ENCODE data around the gene DRD1.

The DRD1 gene

DNA sequence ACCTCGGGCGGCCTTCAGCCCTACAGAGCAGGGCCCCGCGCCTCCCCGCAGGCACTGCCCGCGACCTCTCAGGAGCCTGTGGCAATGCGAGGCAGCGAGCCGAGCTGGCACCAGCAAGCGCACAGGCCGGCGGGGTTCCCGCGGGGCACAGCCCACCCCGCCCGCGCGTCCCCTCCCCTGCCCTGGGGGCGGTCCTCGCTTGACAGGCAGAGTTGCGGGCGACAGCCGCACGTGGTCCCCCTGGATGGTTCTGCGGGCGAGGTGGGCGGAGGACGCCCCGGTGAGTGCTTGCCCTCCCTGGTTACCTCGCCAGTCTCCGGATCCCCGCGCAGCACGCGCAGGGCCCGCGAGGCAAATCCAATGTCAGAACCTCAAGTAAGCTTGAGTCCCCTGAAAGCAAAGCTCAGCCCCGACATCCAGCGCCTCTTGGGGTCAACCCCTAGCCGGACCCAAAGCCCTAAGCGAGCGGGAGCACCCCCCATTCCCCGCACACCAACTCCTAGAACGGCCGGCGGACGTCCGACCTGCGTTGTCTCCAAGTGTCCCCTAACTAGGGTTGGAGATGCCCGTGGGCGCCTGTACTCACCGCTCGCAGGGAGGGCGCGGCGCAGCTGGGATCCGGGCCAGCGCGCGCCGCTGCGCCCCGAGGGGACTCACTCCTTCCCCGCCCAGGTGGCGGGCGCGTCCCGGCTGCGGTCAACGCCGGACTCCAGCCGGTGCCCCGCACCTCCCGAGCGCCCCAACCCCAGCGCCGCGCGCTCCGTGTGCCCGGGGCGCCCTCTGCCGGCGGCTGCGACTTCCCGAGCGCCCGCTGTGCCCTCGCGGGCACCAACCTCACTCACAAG lies at the start of gene DRD1:
DRD1 (minus strand) TSS at position 123 of the 845 bp plus-strand sequence. CDS start 1,083 bp downstream, outside the sequence.
- no peak for DNase-seq (ENCODE audit: low read depth)
- H3K4me3 ChIP-seq (ENCODE audit: low read depth, low read length): no peak within 1 kb of the TSS

DNA sequence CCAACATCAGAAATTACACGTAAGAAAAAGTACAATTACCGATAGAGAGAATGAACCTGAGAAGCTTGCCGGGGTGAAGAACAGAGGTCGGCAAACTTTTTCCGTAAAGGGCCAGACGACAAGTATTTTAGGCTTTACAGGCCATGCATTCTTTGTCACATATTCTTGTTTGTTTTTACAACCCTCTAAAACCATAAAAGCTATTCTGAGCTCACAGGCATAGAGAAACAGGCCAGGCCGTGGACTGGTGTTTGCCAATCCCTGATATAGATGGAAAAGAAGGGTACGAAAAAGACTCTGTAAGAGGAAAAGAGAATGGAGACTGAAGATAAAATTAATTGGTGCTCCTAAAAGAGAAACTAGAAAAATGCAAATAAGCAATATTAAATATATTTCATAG lies 49.7 kb upstream of the DRD1 start:
- no peak for DNase-seq (ENCODE audit: low read depth)

DNA sequence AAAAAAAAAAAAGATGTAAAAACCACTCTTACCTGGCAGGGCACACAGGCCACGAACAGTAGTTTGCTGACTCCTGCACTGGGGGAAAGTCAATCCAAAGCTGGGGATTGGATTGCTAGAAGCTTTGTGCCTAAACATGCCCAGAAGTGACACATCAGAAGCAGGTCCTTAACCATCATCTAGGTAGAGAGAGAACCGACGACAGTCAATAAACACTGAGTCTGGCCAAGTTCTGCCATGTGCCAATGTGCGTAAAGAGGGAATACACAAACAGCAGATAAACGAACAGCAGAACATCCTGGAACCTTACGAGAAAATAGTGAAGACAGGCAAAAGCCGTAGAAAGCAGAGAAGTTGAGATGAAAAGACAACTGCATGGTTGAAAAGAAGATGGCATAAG lies 49.3 kb upstream of the DRD1 start:
- no peak overlapping the region for H3K4me3 ChIP-seq (ENCODE audit: low read depth, low read length)
- DNase-seq (ENCODE audit: low read depth): no peak

More for the DNA sequence above, 49.7 kb upstream of the DRD1 start:
- no peak overlapping the region for H3K4me3 ChIP-seq (ENCODE audit: low read depth, low read length)

DNA sequence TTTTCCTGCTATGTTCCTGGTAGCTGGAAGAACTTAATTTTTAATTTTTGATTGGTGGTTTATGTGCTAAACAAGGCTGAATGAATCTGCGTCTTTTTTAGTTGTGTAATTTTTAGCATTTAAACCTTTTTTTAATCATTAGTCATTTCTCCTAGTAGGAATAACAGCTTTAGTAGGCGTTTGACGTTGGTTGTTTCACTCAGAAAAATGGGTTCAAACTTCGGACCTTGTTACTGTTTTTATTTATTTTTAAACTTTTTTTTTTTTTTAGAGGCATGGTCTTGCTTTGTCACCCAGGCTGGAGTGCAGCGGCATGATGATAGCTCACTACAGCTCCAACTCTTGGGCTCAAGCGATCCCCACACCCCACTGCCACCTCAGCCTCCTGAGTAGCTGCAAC lies 47.2 kb upstream of the DRD1 start:
- H3K4me3 ChIP-seq (ENCODE audit: low read depth, low read length): no peak overlapping the region
- no peak for DNase-seq (ENCODE audit: low read depth)

DNA sequence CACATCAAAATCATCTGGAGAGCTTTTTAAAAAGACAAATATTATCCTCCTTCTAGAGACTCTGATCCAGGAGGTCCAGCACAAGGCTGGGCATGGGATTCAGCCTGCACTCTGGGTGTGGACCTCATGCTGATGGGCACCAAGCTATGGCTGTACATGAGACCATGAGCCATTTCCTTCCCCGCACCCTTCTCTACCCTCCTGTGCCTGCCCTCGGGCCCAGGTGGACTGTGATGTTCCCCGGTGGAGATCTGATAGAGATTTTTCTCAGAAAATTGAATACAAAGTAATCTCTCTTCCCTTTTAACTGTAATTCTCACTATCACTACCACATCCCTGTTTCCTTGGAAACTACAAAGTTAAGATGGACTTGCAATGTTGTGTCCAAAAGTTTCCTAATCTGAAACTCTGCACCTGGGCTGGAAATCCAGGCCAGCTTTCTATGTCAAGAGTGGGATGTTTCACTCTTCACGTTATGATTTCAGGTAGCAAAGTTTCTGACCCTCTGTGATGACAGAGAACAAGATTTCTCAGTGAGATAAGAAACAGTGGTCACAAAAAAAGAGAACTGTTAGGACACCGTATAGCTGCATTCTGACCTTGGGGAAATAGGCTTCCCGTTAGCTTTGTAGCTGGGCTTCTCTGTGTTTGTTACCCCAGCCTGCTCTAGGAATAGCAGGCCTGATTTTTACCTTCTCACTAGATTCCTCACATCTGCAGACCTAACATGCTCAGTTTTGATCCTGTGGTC lies 45.9 kb upstream of the DRD1 start:
- no peak for DNase-seq (ENCODE audit: low read depth)
- H3K4me3 ChIP-seq (ENCODE audit: low read depth, low read length): no peak overlapping the region

DNA sequence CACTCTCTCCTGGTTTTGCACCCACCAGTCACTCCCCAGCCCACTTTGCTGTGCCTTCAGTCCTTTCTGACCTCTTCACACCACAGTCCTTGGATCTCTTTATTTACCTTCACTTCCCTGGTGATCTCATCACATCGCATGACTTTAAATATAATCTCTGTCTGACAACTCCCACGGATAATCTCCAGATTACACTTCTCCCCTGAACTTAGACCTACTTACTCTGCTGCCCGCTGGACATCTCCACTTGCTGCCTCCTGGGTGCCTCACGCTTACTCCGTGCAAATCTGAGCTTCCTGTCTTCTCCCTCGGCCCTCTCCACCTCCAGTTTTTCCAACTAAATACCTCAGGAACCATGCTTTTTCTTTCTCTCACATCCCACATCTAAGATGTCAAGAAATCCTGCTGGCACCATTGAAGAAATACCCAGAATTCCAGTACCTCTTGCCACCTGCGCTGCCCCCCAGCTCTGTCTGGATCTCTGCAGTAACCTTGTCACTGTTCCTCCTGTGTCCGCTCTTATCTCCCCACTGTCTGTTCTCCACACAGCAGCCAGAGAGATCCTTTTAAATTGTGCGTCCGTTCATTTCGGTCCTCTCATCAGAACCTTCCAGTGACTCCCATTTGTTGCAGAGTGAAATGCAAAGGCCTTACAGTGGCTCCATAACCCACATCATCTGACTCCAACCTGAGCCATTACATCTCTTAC lies 43.7 kb upstream of the DRD1 start:
- H3K4me3 ChIP-seq (ENCODE audit: low read depth, low read length): no peak overlapping the region
- DNase-seq (ENCODE audit: low read depth): no peak

DNA sequence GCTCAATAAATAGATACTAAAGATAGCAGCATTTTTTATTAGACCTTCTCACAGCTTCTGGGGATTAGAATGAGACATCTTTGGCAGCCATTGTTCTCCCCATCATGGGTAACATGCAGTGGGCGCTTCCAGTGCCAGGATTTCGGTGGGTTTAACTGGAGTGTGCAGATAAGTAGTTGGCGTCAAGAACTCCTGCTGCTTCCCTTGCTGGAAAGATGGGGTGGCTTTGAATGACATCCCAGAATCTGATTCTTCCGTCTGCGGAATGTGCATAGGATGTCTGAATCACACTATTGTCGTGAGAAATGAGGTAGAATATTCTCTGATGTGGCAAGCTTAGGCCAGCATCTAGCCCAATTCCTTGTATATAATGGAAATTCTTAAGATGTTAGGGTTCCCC lies 41.6 kb upstream of the DRD1 start:
- no peak for DNase-seq (ENCODE audit: low read depth)
- no peak overlapping the region for H3K4me3 ChIP-seq (ENCODE audit: low read depth, low read length)

DNA sequence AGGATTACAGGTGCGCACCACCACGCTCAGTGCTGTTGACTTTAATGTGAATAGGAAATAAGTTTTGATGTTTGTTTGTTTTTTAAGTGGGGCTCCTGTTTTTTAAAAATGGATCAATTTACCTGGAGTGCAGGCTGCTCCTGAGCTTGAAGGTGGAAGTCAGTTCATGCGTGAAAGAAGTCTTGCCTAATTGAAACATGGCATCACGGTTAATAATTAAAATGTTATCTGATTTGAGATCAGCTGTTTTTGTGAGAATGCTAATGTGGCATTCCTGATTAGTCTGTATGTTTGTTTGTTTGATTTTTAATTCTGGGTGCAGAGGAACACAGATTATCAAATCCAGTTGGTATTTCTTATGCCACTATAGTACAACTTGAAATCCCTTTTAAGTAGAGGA lies 40.8 kb upstream of the DRD1 start:
- DNase-seq (ENCODE audit: low read depth): no peak

DNA sequence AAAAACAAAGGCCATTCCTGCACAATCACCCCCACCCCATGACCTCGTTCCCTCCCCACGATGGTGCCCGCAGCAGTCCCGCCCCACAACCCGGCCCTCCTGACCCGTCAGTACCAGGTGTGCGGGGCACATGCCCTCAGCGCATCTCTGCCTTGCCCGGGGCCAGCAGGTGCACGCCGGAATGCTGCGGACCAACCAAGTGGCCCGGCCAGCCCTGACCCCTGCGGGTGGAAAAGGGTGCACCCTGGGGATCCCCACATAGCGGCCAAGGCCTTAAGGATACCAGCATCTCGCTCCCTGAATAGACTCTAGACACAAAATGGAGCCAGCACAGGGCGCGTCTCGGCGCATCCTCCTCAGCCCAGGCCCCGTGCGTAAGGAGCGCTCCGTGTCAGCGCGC lies 40.3 kb upstream of the DRD1 start:
- no peak overlapping the region for H3K4me3 ChIP-seq (ENCODE audit: low read depth, low read length)
- DNase-seq (ENCODE audit: low read depth): no peak

More for the DNA sequence above, 40.8 kb upstream of the DRD1 start:
- H3K4me3 ChIP-seq (ENCODE audit: low read depth, low read length): no peak overlapping the region

DNA sequence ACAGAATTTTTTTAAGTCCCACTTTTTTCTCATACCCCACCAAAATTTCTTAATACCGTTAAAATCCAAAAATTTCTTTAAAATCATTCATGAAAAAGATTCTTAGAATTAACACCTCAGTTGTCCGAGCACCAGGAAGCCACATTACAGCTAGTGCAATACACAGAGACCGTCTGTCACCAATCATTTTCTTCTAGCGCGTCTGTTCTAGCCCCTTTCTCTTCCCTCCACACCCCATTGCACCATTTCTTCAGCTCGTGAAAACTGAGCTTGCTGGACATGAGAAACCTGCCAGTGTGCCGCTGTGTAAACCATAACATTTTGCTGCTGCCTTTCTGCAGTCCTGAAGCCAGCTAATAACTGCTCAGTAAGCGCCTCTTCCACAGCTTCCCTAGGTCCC lies 39.4 kb upstream of the DRD1 start:
- no peak for DNase-seq (ENCODE audit: low read depth)
- no peak overlapping the region for H3K4me3 ChIP-seq (ENCODE audit: low read depth, low read length)

DNA sequence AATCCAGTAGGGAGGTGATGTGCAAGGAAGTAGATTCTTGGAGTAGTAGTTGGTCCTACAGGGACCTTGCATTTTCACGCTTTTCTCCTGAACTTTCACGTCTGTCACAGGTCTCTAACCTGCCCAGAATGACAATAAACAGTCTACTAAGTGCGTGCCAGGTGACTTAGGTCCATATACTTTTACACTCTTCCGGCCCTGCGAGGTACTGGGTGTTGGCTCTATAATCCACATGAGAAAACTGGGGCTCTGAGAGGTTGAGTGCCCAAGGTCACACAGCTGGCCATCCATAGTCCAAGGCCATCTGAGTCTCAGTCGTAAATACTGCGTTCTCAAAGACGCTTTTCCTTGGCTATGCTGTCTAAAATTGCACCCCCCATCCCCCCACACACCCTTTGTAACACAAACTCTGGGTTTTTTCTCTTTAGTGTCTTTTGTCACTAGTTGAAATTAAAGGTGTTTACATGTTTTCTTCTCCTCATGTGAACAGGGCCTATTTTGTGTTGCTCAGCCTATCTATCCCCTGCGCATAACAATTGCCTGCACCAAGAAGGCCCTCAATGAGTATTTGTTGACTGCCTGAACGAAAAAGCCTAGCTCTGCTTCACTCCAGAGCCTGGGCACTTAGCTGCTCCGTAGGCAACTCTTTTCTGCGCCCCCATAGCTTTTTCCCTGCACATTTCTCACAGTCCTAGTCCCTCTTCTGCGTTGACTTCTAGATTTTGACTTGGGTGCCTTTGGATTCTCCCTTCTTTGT lies 35.3 kb upstream of the DRD1 start:
- DNase-seq (ENCODE audit: low read depth): no peak
- peak overlapping the region; percentile 83 for H3K4me3 ChIP-seq (ENCODE audit: low read depth, low read length)

DNA sequence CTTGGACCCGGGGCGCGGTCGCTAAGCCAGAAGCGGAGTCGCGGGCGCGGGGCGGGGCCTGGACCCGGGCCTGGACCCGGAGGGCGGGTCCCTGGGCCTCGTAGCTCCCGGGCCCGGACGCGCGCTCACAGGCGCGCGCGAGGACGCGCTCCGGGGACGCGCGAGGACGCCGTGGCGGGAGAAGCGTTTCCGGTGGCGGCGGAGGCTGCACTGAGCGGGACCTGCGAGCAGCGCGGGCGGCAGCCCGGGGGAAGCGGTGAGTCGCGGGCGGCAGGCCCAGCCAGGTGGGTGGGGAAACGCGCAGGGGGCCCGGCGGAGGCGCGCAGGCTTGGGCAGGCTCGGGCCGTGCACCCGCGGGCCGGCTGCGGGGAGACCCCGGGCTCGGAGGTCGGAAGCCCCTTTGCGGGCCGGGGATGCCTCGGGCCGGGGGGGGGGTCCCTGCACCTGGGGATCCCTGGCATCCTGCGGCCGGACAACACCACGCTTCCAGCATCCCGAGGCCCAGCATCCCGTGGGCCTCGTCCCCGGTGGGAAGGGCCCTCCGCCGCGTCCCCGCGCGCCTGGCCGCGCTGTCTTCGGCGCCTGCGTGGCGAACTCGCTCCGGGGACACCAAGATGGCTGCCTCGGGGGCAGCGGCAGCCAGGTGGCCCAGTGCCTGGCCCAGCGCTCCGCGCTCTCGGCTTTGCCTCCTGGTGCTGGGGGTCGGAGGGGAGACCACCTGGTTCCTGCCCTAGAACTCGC lies 34.6 kb upstream of the DRD1 start, which contains the start of gene SFXN1:
SFXN1 (plus strand) TSS at position 177 of the 741 bp plus-strand sequence. CDS start 13,544 bp downstream, outside the sequence.
- peak; percentile 26 for DNase-seq (ENCODE audit: low read depth)

DNA sequence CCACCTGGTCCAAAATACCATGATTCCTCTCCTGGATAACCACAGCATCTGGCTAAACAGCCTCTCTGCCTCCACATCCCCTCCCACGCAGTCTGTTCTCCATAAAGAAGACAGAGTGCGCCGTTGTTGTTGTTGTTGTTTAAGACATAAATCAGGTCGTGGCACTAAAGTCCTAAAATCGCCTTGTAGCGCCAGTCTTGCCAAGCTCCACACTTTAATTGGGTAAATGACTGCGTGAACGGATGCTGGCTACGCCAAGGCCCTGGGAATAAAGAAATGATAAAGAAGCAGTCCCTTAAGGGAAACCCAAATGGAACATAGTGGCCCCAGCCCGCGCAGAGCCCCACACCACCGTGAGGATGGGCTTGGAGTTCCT lies 34.0 kb upstream of the DRD1 start:
- H3K4me3 ChIP-seq (ENCODE audit: low read depth, low read length): peak overlapping the region; percentile 83
- no peak for DNase-seq (ENCODE audit: low read depth)

More for the DNA sequence above, 34.6 kb upstream of the DRD1 start, which contains the start of gene SFXN1:
- H3K4me3 ChIP-seq (ENCODE audit: low read depth, low read length): peak within 1 kb of the TSS; percentile 83

DNA sequence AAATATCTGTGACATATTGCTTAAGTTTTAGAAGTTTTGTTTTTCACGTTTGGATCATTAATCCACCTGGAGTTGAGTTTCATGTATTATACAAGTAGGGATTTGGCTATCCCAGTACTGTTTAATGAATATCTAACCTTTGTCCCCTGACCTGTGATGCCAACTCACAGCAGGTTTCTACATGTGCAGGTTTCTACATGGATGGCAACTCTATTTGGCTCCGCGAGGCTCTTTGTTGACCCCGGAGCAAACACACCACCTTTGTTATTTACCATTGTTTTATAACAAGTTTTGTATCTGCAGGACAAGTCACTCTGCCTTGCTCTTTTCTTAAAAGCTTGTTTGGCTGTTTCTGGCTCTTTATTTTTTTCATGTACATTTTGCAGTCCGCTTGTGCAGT lies 33.5 kb upstream of the DRD1 start:
- no peak for DNase-seq (ENCODE audit: low read depth)
- no peak overlapping the region for H3K4me3 ChIP-seq (ENCODE audit: low read depth, low read length)

DNA sequence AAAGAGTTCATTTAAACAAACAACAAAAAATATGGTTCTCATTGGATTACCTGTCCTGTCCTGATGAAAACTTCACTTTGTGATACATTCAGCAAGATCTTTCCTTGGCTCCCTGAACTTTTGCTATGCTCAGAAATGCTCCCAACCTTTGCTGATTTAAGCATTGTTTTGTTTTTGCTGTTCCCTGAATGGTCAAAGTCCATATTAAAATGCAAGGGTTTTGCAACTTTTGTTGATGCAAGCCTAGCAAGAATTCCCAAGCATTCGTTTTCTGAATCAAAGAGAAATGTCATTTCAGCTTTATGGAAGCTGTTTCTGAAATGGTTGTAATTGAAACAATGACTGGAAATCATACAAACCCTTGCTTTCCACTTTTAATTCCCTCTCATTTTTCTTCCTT lies 31.3 kb upstream of the DRD1 start:
- H3K4me3 ChIP-seq (ENCODE audit: low read depth, low read length): no peak overlapping the region

DNA sequence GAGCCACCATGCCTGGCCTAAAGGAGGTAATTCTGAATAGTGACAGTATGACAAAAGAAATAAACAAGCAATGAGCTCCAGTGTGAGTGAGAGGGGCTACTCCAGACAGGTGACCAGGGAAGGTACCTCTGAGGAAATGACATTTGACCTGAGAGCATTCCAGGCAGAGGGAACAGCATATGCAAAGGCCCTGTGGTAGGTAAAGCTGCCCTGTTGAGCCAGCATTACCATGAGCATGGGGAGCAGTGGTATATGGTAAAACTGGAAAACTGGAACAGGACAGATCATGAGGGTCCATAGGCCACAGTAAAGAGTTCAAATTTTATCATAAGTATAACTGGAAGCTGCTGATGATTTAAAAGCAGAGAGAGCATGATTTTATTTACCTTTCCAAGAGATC lies 28.4 kb upstream of the DRD1 start:
- no peak overlapping the region for H3K4me3 ChIP-seq (ENCODE audit: low read depth, low read length)
- no peak for DNase-seq (ENCODE audit: low read depth)

More for the DNA sequence above, 31.3 kb upstream of the DRD1 start:
- DNase-seq (ENCODE audit: low read depth): no peak

DNA sequence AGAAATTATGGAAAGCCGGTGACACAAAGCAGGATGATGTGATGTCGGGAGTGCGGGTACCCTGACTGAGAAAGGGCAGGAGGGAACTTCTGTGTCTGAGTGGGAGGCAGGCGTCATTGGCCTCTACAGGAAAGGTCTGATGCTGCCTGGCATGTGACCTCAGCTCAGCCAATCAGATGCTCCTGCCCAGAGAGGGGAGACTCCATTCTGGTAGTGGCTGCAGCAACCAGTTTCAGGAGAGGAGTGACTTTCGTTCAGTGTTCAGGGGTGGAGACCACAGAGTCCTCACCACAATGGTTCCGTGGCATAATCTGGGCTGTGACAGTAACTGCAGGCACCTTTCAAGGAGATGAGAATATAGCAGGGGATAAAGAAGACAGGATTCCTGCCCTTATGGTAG lies 27.6 kb upstream of the DRD1 start:
- H3K4me3 ChIP-seq (ENCODE audit: low read depth, low read length): no peak overlapping the region
- no peak for DNase-seq (ENCODE audit: low read depth)

DNA sequence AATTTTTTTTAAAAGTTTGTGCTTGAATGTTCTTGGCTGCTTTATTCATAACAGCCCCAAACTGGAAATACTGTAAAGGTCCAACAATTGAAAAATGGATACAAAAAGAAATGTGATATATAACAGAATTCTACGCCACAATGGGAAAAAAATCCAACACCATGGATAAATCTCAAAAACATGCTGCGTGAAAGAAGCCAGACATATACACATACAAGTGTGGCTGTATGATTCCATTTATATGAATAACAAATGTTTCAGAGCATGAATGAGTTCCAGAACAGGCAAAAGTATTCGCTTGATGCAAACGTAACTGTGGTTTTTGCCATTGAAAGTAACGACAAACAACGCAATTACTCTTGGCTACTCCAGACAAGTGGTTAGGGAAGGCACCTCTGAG lies 27.2 kb upstream of the DRD1 start:
- no peak overlapping the region for H3K4me3 ChIP-seq (ENCODE audit: low read depth, low read length)
- no peak for DNase-seq (ENCODE audit: low read depth)

DNA sequence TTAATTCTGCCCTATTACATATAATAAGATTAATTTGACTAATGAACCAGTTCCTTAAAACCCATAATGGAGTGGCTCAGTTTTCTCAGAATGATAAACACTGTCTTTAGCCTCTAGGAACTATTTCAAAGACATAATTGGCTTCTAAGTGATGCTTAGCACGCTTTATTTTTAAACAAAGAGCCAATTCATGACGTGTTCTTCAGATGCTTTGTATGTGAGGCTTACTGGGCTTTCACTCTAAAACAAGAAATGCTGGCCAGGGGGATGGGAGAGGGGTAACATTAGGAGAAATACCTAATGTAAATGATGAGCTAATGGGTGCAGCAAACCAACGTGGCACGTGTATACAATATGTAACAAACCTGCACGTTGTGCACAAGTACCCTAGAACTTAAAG lies 26.8 kb upstream of the DRD1 start:
- no peak overlapping the region for H3K4me3 ChIP-seq (ENCODE audit: low read depth, low read length)
- no peak for DNase-seq (ENCODE audit: low read depth)

Data from skeletal muscle cell (primary cell).